OCI-M2 (cell line): ENCODE results near the gene MRPS26.
"Not testable (repeated sequence)": the region's sequence is repeated elsewhere in the genome, so short reads cannot be mapped to it uniquely, and the experiment has no call there.

Source experiments
- DNase-seq: peaks from one replicate; lab custom pipeline; 2025; ENCODE audit not compliant: unreplicated experiment; lab: John Stamatoyannopoulos, UW

The MRPS26 gene

DNA sequence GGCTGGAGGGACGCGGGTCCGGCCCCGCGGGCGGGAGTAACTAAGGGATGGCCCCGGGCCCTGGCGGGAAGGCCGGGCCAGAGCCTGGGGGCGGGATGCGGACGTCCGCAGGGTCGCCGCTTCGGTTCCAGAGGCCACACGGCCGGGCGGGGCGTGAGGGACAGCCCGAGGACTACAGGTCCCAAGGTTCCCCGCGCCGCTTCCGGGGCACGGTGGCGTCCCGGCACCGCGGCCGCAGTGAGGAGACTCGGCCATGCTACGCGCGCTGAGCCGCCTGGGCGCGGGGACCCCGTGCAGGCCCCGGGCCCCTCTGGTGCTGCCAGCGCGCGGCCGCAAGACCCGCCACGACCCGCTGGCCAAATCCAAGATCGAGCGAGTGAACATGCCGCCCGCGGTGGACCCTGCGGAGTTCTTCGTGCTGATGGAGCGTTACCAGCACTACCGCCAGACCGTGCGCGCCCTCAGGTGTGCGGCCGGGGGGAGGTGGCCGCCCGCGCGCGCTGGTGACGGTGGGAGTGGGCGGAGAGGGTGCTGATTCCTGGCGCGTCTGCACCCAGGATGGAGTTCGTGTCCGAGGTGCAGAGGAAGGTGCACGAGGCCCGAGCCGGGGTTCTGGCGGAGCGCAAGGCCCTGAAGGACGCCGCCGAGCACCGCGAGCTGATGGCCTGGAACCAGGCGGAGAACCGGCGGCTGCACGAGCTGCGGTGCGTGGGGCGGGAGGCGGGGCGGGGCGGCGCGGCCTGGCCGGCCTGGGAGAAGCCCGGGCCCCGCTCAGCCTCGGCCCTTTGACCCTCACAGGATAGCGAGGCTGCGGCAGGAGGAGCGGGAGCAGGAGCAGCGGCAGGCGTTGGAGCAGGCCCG is at the start of gene MRPS26:
Gene MRPS26 (plus strand): TSS at position 237 of the 861 bp plus-strand sequence. CDS start 17 bp downstream, at position 254.
- peak; percentile 65 for DNase-seq

DNA sequence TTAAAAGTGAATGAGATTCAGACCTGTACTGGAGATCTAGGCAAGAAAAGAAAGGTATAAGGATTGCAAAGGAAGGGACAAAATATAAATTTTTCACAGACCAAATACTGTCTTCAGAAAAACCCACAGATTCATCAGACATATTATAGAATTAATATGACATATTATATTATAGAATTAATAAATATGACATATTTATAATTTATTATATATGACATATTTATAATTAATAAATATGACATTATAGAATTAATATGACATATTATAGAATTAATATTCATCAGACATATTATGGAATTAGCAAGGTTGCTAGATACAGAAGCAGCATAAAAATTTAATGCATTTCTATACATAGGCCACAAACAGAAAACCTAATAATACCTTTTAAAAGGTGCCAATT is 47.1 kb upstream of the MRPS26 start:
- no peak for DNase-seq

DNA sequence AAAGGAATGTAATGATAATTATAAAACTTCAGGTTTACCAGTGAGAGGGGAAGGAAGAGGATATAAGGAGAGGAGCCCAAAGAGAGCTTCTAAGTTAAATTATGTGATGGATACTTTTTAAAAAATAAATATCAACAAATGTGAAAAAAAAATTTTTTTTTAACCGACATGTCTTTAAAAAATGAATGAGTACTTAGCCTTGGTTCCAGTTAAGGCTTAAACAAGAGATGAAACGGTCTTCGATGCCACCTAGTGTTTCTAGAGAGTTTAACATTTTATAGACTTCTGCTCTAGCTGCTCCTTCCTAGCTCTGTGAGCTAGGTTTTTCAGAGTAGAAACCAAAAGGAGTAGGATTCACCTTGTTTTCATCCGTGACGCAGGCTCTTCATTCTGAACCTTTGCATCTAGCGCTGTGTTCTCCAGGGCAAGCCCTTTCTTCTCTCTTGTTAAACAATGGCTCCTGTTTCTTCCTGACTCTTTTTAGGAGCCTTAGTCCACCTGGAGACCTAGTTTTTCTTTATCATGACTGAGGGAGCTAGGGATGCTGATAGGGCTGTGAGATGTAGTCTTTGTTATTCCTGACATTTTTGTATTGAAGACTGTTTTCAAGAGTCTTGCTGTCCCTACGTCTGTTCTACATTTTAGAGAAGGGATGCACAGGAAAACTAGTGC is 44.9 kb upstream of the MRPS26 start:
- peak; percentile 3 for DNase-seq

DNA sequence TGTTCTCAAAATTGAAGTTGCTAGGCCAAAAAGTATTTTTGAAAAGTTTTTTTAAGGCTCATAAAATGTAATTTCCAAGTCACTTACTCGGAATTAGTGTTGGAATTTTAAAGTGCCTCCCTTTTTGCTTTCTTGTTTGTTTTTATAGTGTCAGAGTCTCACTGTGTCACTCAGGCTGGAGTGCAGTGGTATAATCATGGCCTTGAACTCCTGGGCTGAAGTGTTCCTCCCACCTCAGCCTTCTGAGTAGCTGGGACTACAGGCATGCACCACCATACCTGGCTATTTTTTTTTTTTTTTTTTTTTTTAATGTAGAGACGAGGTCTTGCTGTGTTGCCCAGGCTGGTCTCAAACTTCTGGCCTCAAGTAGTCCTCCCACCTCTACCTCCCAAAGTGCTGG is 42.4 kb upstream of the MRPS26 start:
- no peak for DNase-seq

DNA sequence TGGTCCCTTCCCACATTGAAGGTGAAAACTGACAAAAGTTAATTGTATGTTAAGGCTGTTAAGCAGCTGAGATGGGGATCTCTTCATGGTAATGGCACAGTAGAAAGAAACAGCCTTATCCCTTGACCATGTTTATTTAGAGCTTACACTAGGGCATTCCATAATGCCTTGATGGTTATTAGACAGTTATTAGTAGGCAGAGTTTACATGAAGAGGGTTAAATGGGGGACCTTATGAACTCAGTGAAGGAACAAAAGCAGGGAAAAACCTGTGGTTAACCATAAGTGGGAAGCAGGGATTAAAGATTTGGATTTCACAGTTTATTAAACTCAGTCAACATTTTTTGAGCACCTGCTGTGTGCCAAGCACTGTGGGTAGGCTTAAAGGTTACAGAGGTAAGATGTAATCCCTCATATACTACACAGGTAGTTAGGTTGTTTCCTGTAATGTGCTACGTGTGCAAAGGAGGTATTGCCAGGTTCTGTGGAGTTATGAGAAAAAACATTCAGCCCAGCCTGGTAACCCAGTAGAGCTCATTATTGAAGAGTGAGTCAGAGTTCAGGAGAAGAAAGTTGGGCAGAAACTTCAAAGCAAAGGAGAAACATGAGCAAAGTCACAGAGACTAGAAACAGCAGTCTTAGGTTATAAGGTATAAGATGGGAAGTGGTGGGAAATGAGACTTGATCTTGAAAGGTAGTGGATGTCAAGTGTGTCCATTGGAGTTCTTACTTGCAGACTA is 34.7 kb upstream of the MRPS26 start:
- DNase-seq: no peak

DNA sequence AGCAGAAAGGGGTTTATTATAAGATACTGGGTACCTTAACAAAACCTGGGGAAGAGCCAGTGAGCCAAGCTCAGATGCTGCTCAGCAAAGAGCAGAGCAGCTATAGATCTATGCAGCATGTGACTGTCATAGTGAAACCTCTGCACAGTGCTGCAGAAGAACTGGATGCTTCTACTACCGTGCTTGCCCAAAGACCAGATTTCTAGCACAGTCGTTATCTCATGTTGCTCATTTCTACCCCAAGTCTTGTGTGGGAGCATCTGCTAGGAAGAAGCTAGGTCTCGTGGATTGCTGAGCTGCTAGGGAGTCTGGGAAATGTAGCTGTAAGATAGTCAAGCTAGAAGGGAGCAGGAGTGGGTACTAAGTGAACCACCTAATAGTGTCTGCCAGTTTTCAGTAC is 34.1 kb upstream of the MRPS26 start:
- DNase-seq: no peak

DNA sequence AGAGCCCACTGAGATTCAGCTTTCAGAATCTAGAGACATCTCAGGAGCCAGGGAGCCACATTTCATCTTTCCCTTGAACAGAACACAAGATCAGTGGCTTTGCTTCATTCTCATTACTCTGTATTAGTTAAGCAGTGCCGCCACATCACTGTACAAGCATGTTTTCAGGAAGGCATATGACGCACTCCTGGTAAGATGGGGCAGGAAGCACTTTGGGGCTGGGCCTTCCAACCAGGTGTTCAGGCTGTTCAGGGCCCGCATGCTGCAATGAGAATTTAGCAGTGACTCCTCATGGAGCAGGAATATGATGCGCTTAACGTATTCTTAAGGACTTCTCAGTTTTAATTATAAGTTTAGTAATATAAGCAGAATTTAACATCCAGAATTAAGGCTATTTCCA is 32.1 kb upstream of the MRPS26 start:
- DNase-seq: no peak

DNA sequence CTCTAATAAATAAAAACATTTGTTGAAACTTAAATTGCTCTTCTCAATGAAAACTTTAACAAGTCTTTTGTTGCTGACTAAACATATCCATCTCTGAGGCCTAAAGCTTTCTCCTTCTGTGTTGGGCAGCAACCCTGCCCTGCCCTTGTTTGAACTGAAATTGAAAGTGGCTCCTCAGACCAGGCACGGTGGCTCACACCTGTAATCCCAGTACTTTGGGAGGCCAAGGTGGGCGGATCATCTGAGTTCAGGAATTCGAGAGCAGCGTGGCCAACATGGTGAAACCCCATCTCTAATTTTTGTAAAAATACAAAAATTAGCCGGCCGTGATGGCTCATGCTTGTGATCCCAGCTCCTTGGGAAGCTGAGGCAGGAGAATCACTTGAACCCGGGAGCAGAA is 31.7 kb upstream of the MRPS26 start:
- no peak for DNase-seq

DNA sequence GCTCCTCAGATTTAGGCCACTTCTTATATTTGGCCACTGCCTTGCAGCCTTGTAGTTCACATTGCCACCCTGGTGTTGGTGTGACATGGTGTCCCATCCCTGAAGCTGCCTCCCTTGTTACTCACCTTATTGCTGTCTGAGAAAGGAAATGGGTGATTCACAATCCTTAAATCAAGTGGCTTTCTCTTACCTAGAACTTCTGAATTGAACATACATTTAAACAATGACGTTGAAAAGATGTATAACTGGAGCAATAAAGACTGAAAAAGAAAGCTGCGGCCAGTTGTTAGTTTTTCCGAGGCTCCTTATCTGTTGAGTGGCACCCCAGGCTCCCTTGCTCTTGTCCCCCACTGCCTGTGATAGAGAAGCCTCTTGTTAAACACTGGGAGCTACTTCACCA is 31.2 kb upstream of the MRPS26 start:
- DNase-seq: no peak

DNA sequence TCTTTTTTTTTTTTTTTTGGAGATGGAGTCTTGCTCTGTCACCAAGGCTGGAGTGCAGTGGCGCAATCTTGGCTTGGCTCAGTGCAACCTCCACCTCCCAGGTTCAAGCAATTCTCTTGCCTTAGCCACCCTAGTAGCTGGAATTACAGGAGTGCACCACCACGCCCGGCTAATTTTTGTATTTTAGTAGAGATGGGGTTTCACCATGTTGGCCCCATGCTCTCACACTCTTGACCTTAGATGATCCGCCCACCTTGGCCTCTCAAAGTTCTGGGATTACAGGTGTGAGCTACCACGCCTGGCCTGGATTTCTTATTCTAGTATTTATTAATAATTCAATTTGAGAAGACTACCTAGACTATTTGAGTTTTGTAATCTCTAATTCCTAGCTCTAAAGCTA is 30.6 kb upstream of the MRPS26 start:
- not testable (repeated sequence) for DNase-seq

DNA sequence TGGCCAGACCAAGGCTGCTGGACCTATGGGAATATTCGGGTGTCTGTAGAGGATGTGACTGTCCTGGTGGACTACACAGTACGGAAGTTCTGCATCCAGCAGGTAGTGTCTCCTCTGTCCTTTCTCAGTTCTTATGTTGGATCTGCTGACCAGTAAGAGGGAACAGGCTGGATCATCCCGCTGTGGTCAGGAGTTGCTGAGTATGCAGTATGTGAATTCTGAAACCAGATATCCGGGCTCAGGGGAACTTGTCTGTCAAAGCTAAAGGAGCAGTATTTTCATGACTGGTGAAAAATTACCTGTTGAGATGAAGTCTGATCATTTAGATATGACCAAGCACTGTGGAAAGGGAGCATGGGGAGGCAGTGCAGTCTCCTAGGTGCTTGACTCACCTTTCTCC is 24.5 kb upstream of the MRPS26 start:
- DNase-seq: no peak

DNA sequence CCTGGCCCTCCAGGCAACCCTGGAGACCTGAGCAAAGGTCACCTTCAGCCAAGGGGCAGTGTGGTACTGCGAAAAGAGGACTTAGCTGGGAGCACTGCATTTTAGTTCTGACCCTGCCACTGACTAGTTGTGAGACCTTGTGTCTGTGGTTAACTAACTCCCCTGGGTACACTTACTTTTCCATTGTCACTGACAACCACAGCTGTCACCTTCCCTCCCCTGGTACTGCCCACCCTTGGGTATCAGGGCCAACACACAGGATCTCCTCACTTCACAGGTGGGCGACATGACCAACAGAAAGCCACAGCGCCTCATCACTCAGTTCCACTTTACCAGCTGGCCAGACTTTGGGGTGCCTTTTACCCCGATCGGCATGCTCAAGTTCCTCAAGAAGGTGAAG is 24.1 kb upstream of the MRPS26 start:
- DNase-seq: no peak

DNA sequence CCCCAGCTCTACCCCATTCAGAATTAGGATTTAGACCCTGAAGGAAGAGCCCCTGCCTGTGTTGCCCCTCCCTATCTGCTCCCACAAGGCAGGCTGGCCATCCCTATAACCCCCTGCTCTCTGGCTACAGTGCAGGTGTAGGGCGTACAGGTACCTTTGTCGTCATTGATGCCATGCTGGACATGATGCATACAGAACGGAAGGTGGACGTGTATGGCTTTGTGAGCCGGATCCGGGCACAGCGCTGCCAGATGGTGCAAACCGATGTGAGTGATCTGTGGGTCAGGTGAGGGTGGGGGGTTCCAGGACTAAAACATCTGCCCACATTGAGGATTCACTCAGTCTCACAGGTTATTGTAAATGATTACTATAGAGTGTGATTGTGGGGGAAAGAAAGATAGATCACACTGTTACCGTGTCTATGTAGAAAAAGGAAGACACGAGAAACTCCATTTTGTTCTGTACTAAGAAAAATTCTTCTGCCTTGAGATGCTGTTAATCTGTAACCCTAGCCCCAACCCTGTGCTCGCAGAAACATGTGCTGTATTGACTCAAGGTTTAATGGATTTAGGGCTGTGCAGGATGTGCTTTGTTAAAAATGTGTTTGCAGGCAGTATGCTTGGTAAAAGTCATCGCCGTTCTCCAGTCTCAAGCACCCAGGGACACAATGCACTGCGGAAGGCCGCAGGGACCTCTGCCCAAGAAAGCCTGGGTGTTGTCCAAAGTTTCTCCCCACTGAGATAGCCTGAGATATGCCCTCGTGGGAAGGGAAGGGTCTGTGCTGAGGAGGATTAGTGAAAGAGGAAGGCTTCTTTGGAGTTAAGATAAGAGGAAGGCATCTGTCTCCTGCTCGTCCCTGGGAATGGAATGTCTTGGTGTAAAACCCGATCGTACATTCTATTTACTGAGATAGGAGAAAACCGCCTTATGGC is 23.0 kb upstream of the MRPS26 start:
- not testable (repeated sequence) for DNase-seq

DNA sequence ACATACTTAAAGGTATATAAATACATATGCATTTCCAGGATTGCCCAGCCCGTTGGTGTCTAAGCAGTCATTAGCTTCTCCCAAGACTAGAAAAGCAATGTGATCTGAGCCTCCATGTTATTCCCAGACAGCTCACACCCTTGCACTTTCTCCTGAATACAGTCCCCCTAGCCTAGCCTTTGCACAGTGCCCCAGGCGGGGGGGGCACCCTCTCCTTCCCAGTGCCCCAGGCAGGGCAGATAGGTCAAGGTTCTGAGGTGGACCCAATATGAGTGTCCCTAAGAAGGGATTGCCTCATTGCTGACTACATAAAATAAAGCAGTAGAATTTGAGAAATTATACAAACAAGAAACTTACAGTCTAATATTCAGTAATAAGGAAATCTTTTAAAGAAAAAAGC is 17.9 kb upstream of the MRPS26 start:
- no peak for DNase-seq

DNA sequence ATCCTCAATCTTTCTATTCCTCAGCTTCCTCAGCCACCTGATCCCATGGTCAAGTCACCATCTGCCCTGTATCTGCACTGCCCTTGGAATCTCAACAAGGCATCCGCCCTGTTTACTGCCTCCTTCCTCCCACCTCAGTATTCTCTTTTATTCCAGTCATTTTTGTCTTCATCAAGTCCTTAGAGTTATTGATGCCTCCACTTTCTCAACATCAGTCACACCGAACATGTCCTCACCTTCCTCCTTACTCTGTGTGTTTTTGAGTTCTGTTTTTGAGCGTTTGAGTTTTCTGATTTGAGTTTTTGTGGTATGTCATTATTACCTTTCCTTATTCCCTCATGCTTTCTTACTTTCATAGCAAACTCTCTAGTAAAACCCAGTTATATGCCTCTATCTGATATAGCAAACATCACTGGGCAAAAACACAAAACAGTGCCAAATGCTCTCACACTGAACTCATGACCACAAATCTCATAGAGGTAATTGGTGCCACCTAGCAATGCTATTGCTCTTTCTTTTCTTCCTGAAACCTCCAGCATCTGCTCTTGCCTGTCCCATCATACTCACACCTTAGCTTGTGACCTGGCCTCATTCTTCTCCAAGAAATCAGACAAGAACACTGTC is 14.2 kb upstream of the MRPS26 start:
- no peak for DNase-seq

DNA sequence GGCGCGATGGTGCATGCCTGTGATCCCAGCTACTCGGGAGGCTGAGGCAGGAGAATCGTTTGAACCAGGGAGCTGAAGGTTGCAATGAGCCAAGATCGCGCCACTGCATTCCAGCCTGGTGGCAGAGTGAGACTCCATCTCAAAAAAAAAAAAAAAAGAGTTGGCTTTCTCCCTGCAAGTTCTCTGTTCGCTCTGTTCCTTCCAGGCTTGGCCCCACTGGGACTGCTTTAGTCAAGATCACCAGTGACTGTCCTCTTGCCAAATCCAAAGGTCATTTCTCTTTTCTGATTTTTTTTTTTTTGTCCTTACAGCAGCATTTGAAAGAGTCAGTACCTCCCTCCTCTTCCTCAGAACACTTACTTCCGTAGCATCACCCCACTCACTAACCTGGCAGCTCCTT is 13.2 kb upstream of the MRPS26 start:
- DNase-seq: no peak

DNA sequence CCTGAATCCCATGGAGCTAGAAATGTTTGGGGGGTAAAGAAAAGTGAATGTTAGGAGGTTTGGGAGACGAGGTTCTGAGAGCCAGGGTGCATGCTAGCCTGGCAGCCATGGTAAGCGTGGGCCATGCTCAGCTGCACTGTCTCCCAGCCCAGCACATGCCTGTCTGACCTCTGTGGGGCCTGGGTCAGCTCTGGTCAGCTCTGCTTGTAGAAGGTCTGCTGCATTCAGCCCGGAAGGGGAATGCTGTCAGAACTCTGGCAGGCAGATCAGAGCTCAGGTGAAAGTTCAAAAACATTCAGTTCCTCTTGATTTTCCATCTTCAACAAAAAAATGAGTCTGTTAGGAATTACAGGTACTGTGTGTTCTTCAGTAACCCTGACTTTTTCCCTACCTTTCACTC is 8.2 kb upstream of the MRPS26 start:
- DNase-seq: no peak

DNA sequence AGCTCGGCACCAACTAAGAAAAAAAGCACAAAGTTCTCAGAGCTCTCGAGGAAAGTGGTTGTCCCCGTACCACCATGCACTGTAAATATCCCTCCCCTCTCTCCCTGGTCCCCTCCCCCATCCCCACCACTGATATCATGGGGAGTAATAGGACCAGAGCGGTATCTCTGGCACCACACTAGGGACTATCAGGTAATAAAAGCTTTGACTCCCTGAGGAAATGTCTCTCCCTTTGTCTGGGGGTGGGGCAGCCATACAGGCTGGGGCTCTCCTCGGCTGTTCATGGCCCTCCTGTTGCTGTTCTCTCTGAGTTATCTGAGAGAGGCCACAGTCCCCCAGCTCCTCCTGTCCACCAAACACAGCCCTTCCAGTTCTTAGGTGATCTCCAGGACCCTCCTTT is 7.4 kb upstream of the MRPS26 start:
- no peak for DNase-seq

DNA sequence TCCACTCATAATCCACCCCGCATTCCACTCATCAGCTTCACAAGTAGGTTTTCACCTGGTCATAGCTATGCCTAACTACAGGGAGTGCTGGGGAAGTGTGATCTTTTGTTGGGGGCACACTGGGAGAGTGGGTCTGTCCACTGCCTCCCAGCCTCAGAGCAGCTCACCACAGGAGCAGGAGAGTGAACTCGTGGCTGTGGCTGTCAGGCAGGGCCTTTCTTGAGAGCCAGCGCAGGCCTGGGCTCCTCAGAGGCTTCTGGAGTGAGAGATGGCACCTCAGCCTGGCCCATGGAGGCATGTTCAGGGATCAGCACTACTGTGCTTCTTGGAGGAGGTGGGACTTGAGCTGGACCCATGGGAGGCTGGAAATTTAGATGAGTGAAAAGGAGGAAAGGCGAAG is 6.4 kb upstream of the MRPS26 start:
- no peak for DNase-seq

DNA sequence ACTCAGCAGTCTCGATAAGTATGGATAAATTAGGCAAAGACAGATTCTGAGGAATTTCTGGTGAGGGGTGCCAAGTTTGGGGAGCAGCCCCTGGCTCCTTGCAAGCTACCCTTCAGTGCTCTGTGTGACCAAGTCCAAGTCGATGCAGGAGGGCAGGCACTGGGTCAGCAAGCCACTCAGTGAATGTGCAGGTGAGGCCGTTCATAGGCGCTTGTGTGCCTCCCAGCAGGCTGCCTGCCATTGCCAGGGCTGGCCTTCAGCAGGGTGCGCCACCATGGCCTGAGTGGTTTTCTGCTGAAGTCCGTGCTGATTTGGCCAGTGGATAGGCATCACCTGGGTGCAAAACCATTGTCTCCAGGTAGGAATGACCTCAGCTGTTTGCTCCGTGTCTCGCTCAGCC is 5.8 kb upstream of the MRPS26 start:
- DNase-seq: no peak
